ENCODE measurements around the gene ARHGAP25.

- TF ChIP-seq, protein P1, sequence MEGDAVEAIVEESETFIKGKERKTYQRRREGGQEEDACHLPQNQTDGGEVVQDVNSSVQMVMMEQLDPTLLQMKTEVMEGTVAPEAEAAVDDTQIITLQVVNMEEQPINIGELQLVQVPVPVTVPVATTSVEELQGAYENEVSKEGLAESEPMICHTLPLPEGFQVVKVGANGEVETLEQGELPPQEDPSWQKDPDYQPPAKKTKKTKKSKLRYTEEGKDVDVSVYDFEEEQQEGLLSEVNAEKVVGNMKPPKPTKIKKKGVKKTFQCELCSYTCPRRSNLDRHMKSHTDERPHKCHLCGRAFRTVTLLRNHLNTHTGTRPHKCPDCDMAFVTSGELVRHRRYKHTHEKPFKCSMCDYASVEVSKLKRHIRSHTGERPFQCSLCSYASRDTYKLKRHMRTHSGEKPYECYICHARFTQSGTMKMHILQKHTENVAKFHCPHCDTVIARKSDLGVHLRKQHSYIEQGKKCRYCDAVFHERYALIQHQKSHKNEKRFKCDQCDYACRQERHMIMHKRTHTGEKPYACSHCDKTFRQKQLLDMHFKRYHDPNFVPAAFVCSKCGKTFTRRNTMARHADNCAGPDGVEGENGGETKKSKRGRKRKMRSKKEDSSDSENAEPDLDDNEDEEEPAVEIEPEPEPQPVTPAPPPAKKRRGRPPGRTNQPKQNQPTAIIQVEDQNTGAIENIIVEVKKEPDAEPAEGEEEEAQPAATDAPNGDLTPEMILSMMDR (conservative IDR thresholded peaks at IDR 0.05) = no peak
- TF ChIP-seq ZFX (IDR thresholded peaks at IDR 0.05) = no peak
Measured at GRCh38 chr2:68809324-68810240, 75.0 kb downstream of the ARHGAP25 start.

All from C4-2B (cell line).